ENCODE measurements around the gene CSF1R. TPM values are rescaled to one million over a fixed set of nuclear protein-coding genes. Genes with fewer than 3 reads are reported as not detected.

Gene CSF1R
- total and polyA plus RNA-seq, 2 of the 8 experiments (the other 6 are each of a cell fraction or from before 2014, with no cell fraction given), result 0.12 TPM; not detected in 1

GRCh38 chr5:150026682-150027172, 59.6 kb downstream of the CSF1R start:
- H3K27me3 ChIP-seq (replicated peaks in 1 of 4; ENCODE audit: control insufficient read depth in 3 of 4, extremely low read depth in 1 of 4, insufficient read depth in 3 of 4, low read length in 3 of 4), result no peaks in the 10 kb centered on the region
- CTCF ChIA-PET (ENCODE audit: partially characterized antibody), result interaction anchor here (1.1 to 1.4 kb wide), 3 partner anchors 21 to 193 kb away, joined by 4 to 5 read pairs (median 4); no protein-coding TSS in a partner anchor
- H2AK5ac ChIP-seq (ENCODE audit: low read depth, low read length), result no peak overlapping the region
- no peak overlapping the region for H3K18ac ChIP-seq (ENCODE audit: extremely low read depth, low read length)
- no peak overlapping the region for H2BK12ac ChIP-seq (ENCODE audit: low read depth, low read length)
- H4K20me1 ChIP-seq (replicated peaks in 1 of 2; ENCODE audit: control insufficient read depth in 1 of 2, insufficient read depth in 2 of 2, low read length in 2 of 2), result no peaks in the 10 kb centered on the region
- H4K5ac ChIP-seq (ENCODE audit: insufficient read length, low read depth, low read length), result no peak overlapping the region
- H3K23ac ChIP-seq (ENCODE audit: insufficient read length), result no peak overlapping the region
- H2BK120ac ChIP-seq (replicated peaks; ENCODE audit: low read depth, low read length), result no peak overlapping the region
- H3K9me3 ChIP-seq (ENCODE audit: insufficient read depth in 2 of 2, low read depth in 1 of 2, low read length in 1 of 2), result no peaks in the 10 kb centered on the region
- no peak overlapping the region for H2BK20ac ChIP-seq (ENCODE audit: low read length)
- no peak overlapping the region for H4K8ac ChIP-seq (ENCODE audit: extremely low read depth, insufficient read depth, low read length)
- H3K79me2 ChIP-seq (ENCODE audit: control insufficient read depth in 1 of 2, insufficient read depth in 2 of 2, low read length in 2 of 2), result no peaks in the 10 kb centered on the region
- no peak overlapping the region for H3K14ac ChIP-seq (ENCODE audit: insufficient read length)
- H3K4me2 ChIP-seq (ENCODE audit: insufficient read depth in 1 of 2, low read depth in 2 of 2, low read length in 2 of 2), result no peak overlapping the region
- POLR2A ChIA-PET (ENCODE audit: partially characterized antibody), result no interaction called here
- DNase-seq (ENCODE audit: low read depth in 1 of 2, low spot score in 2 of 2), result no peak
- H3K9ac ChIP-seq (replicated peaks in 1 of 4; ENCODE audit: extremely low read depth in 1 of 4, low read depth in 3 of 4, low read length in 3 of 4), result no peak overlapping the region
- H3K56ac ChIP-seq (replicated peaks; ENCODE audit: insufficient read length, low read depth, low read length), result no peak overlapping the region
- 89% methylated on average over 4 of the region's 4 CpGs; no CpG with 5 or more reads in 1 of the 2 experiments for WGBS, 2 experiments (ENCODE audit: extremely low coverage in 1 of 2, insufficient coverage in 1 of 2, insufficient read length in 1 of 2, insufficient replicate concordance in 2 of 2, low coverage in 1 of 2, low lambda C conversion rate in 2 of 2, missing lambda C conversion rate in 1 of 2)
- FAIRE-seq, result no peak
- H3K4me1 ChIP-seq (replicated peaks in 1 of 4; ENCODE audit: control insufficient read depth in 3 of 4, insufficient read depth in 4 of 4, low read length in 3 of 4), result no peaks in the 10 kb centered on the region; a peak in 1 of 7 replicates
- H2AFZ ChIP-seq (ENCODE audit: low read length), result no peak overlapping the region
- no peak overlapping the region for H3K4me3 ChIP-seq (ENCODE audit: extremely low read depth in 1 of 4, insufficient read depth in 2 of 4, low read depth in 3 of 4, low read length in 4 of 4)
- peaks cover 6 to 58% (median 31%) of the 10 kb centered on the region in 4 experiments; a peak in 7 of 8 replicates for H3K36me3 ChIP-seq (ENCODE audit: control insufficient read depth in 2 of 4, insufficient read depth in 4 of 4, low read length in 3 of 4)
- H2BK5ac ChIP-seq (ENCODE audit: low read depth, low read length), result no peak overlapping the region
- no peak overlapping the region for H3K4ac ChIP-seq (replicated peaks; ENCODE audit: insufficient read length, low read depth, low read length)
- no peak overlapping the region for H3K27ac ChIP-seq (ENCODE audit: low read depth, low read length)
- H3K23me2 ChIP-seq (ENCODE audit: low read depth, low read length), result no peaks in the 10 kb centered on the region
- H3K79me1 ChIP-seq (ENCODE audit: low read depth, low read length), result no peaks in the 10 kb centered on the region
- no peak overlapping the region for H4K91ac ChIP-seq (replicated peaks; ENCODE audit: insufficient read length, low read length)
- H2BK15ac ChIP-seq (ENCODE audit: low read length), result no peak overlapping the region
- TF ChIP-seq SIX5 (IDR thresholded peaks at IDR 0.05; ENCODE audit: low read depth, low read length), result no peak
